Measurements from ENCODE around the gene KRT13.

Gene KRT13

DNA sequence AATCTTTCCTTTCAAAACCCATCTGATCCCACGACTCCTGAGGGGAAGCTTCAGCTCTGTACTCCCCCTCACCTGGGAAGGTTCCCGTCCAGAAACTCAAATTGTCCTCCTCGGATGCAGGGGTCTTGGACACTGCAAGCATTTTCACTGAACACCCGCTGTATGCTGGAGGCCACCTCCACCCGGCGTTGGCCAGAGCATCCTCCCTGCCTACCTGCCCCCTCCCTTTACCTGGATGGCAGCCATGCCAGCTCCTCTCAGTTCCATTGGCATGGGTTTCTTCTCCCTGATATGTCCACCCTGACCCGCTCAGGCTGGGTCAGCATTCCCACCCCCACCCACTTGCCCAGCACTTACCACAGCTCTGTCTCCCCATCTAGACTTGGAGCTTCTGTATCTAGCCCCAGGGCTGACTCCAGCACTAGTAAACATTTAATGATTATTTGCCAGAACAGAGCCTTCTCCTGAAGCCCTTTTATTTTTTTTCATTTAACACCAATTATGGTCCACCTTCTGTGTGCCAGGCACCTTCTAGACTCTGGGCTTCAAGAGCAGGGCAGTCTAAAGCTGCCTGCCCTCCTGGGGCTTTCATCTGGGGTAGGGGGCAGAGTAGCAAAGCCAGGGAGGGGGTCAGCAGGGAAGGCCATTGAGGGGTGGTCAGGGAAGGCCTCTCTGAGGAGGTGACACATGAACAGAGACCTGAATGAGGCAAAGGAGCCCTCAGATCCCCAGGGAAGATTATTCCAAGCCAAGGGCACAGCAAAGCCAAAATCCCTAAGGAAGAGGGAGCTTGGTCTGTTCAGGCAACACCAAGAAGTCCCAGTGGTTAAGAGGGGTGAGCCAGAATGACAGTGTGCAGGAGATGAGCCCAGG, 31.6 kb upstream of the KRT13 start:
- no peak for DNase-seq

DNA sequence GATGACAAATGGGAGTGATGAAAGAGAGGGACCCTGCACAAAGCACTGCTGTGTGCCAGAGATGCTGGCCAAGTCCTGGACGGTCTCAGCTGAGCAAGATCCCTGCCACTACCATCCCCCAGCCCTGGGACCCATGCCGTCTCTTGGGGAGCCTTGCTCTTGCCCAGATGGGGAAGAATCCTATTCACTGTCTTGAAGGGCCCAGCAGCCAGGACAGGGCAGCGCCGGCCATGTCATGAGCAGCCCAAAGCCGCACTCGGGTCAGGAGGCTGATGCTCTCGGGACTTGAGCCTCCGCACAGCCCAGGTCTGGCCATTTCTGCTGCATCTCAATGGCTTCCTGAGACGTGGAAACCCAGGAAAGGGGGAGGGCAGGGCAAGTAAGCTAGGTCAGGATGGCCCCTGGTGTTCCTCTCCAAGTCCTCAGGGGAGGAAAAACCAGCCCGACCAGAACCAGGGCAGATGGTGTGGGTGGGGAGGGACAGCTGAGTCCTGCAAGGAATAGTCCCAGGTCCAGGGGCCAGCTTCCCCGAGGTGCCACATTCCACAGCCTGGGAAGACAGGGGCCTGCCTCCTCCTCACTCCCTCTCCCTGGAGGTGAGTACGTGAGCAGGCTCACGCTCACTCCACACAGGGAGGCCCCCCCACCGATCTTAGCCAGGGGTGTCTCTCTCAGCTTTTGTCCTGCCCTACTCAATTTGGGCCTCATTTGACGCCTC, 30.5 kb upstream of the KRT13 start:
- no peak for DNase-seq

GRCh38 chr17:41534899-41535546, 29.6 kb upstream of the KRT13 start:
- no peak for DNase-seq

GRCh38 chr17:41533613-41534012, 28.2 kb upstream of the KRT13 start:
- no peak for DNase-seq

DNA sequence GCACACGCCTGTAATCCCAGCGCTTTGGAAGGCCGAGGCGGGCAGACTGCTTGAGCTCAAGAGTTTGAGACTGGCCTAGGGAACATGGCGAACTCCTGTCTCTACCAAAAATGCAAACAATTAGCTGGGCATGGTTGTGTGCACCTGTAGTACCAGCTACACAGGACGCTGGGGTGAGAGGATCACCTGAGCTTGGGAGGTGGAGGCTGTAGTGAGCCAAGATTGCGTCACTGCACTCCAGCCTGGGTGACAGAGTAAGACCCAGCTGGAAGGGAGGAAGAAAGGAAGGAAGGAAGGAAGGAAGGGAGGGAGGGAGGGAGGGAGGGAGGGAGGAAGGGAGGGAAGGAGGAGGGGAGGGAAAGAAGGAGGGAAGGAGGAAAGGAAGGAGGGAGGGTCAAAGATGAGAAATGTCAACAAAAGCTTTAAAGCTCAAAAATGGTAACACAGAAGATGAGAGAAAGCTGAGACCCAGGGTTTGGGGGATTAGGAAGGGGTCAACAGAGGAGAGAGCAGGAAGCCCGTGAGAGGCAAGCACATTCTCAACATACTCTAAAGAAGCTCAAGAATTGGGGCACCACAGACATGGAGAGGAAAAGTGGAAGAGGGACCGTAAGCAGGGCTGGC, 27.6 kb upstream of the KRT13 start:
- no peak for DNase-seq

- no peak for DNase-seq
Observed at GRCh38 chr17:41531993-41532392, 26.6 kb upstream of the KRT13 start.

GRCh38 chr17:41530062-41531048, 24.9 kb upstream of the KRT13 start:
- no peak for DNase-seq

DNA sequence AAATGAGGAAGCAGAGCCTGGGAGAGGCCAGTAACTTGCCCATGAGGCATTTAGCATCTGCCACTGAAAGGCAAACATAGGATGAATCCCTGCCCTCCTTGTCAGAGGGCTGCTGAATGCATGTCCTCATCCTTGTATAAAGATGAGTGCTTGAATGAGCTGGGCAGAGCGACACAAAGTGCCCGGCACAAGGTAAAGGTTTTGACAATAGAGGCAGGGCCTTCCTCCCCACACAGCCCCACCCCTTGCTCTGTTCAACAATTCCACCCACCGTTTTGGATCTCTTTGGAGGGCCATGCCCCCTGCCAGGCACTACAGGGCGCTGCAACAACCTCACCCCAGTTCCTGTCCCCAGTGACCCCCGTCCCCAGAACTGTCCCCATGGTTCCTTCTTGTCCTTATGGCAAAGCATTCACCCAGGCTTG, 24.1 kb upstream of the KRT13 start:
- no peak for DNase-seq

DNA sequence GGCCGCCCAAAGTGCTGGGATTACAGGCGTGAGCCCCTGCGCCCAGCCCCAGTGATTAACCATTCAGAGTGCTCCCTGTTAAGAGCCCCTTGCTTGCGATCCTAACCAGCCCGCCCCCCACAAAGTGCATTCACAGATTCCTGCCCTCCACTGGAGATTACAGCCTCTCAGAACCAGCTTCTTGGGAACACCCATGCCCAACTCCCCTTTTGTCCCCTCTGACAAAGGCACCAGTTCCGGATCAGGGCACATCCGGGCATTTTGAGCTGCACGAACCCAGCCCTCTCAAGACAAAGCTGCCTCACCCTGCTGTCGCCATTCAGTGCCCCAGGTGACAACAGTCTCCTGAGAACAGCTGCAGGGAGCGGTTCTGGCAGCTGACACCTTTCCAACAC, 23.5 kb upstream of the KRT13 start:
- DNase-seq = no peak

- no peak for DNase-seq
Observed at GRCh38 chr17:41527063-41528023, 21.9 kb upstream of the KRT13 start.

DNA sequence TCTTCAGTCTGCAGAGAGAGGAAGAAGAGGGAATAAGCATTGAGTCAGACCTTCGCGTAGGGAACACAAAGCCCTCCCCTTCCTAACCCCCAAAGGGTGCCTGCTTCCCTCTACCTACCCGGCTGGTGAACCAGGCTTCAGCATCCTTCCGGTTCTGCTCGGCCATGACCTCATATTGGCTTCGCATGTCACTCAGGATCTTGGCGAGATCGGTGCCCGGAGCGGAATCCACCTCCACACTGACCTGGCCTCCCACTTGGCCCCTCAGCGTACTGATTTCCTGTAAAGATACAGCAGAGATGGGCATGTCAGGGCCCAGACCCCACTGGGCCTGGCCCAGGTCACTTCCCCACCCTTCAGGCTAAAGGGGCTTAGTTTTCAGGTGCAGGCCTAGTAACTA, 18.8 kb upstream of the KRT13 start:
- no peak for DNase-seq

GRCh38 chr17:41523787-41524186, 18.4 kb upstream of the KRT13 start:
- DNase-seq = no peak

- no peak for DNase-seq
Observed at GRCh38 chr17:41523225-41523593, 17.8 kb upstream of the KRT13 start.

GRCh38 chr17:41522301-41523224, 17.2 kb upstream of the KRT13 start:
- DNase-seq = no peak

GRCh38 chr17:41521574-41522261, 16.3 kb upstream of the KRT13 start:
- no peak for DNase-seq

DNA sequence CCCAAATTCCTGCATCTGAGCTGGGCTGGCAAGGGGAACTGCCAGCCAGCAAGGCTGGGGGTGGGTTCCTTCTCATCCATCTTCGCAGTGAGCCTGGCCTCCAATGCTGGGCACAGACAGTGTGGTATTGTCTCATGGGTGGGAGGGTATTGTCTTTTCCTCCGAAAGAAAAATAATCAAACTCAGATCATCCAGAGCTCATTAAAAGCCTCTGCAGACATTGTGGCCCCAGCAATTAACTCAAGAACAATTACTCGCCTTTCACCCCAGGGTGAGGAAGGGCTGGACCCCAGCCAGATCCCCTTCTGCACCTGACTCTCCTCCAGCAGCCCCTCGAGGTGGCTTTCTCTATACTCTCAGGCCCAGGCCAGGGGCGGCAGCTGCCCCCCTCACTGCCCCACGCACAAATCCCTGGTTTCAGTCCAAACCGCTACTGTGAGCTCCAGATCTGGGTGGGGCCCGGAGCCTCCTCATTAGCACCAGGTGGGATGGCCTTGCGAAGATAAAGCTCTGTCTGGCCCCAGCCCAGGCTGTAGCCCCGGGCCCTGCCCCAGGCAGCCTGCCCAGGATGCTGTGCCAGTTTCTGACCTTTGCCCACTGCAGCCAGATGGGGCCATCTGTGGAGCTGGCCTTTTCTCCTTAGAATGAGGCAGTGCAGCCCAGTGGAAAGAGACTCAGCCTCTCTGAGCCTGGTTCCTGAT, 15.6 kb upstream of the KRT13 start:
- no peak for DNase-seq

- no peak for DNase-seq
Observed at GRCh38 chr17:41519501-41520224, 14.3 kb upstream of the KRT13 start.
